B cell (primary cell): Measurements from ENCODE around the gene UPF1. TPM values are rescaled to one million over a fixed set of nuclear protein-coding genes. Genes with fewer than 3 reads are reported as not detected.

Source experiments
- ATAC-seq: fragments of 200-7000 bp; cut with Tn5 transposase; one replicate; pipeline ENCODE4 v1.10.0; 2021; ENCODE audit warnings: low read depth, mild to moderate bottlenecking, moderate number of reproducible peaks, moderate library complexity
- CTCF ChIA-PET: fragments of 350-600 bp; sonication (Branson Sonifier 250); formaldehyde crosslinking; loops from one replicate; lab custom pipeline; 2021; ENCODE audit warnings: antibody characterized with exemption, inconsistent platforms; lab: Charles Lee
- POLR2A ChIA-PET: fragments of 350-600 bp; sonication (Branson Sonifier 250); formaldehyde crosslinking; loops from one replicate; lab custom pipeline; 2021; ENCODE audit warnings: antibody characterized with exemption; lab: Charles Lee
- DNase-seq: peaks from one replicate; pipeline ENCODE4 v3.0.0; 2013
- H2AFZ ChIP-seq: 2 replicates; pipeline ENCODE4 v1.6.1; 2012; ENCODE audit warnings: mild to moderate bottlenecking, low read depth, low read length; ENCODE audit not compliant: insufficient read depth, poor library complexity, severe bottlenecking
- H3K27ac ChIP-seq, 2 donors: 1 replicate in 1 of 2; 2 replicates in 1 of 2; pipeline ENCODE4 v1.5.1; 2012 to 2013; ENCODE audit warnings: low read length in 2 of 2, mild to moderate bottlenecking in 2 of 2, moderate library complexity in 1 of 2
- H3K27me3 ChIP-seq, 4 experiments: fragments of 200-600 bp in 1 of 4; sonication (generic) in 1 of 4; replicated peaks in 1 of 4; 1 replicate in 2 of 4; 2 replicates in 2 of 4; pipeline versions ENCODE4 v1.6.1 to v1.7.0; 2013 to 2016; ENCODE audit warnings: low read length in 3 of 4, mild to moderate bottlenecking in 2 of 4, mixed read lengths in 1 of 4, moderate library complexity in 1 of 4; ENCODE audit not compliant: insufficient read depth in 4 of 4, control insufficient read depth in 3 of 4; ENCODE audit errors: control extremely low read depth in 1 of 4
- H3K36me3 ChIP-seq, 2 experiments: replicated peaks in 1 of 2; 1 replicate in 1 of 2; 2 replicates in 1 of 2; pipeline versions ENCODE4 v1.6.1 to v1.7.1; 2013; ENCODE audit warnings: low read length in 1 of 2; ENCODE audit not compliant: insufficient read depth in 2 of 2, control insufficient read depth in 1 of 2; ENCODE audit errors: control extremely low read depth in 1 of 2, extremely low read depth in 1 of 2
- H3K4me1 ChIP-seq, 2 donors: fragments of 200-600 bp in 1 of 2; sonication (generic) in 1 of 2; 1 replicate in 1 of 2; 2 replicates in 1 of 2; pipeline versions ENCODE4 v1.5.1 to v1.6.1; 2013 to 2017; ENCODE audit warnings: low read length in 2 of 2; ENCODE audit not compliant: control insufficient read depth in 2 of 2, insufficient read depth in 2 of 2
- H3K4me2 ChIP-seq: replicated peaks from 2 replicates; pipeline ENCODE3; 2012; ENCODE audit warnings: mild to moderate bottlenecking, low read depth, low read length; ENCODE audit not compliant: poor library complexity, severe bottlenecking
- H3K4me3 ChIP-seq, 5 experiments: fragments of 200-600 bp in 1 of 5; sonication (generic) in 1 of 5; 1 replicate in 3 of 5; 2 replicates in 2 of 5; pipeline versions ENCODE4 v1.5.1 to v1.7.0; 2011 to 2016; ENCODE audit warnings: low read length in 4 of 5, mild to moderate bottlenecking in 4 of 5, low read depth in 2 of 5, control low read depth in 1 of 5, moderate library complexity in 1 of 5; ENCODE audit not compliant: insufficient read depth in 1 of 5; ENCODE audit errors: control extremely low read depth in 1 of 5, extremely low read depth in 1 of 5
- H3K79me2 ChIP-seq: fragments of 200-600 bp; sonication (generic); one replicate; pipeline ENCODE4 v1.6.0; 2016; ENCODE audit warnings: low read length; ENCODE audit not compliant: control insufficient read depth, insufficient read depth
- H3K9ac ChIP-seq: fragments of 200-600 bp; sonication (generic); 2 replicates; pipeline ENCODE4 v1.6.1; 2017; ENCODE audit warnings: mild to moderate bottlenecking, low read length, moderate library complexity
- H3K9me3 ChIP-seq, 3 donors: one replicate each; pipeline versions ENCODE4 v1.6.1 to v1.7.1; 2013; ENCODE audit warnings: low read length in 2 of 3; ENCODE audit not compliant: control insufficient read depth in 2 of 3, insufficient read depth in 1 of 3; ENCODE audit errors: control extremely low read depth in 1 of 3
- H4K20me1 ChIP-seq: 2 replicates; pipeline ENCODE4 v1.6.0; 2012; ENCODE audit warnings: mild to moderate bottlenecking, low read length; ENCODE audit not compliant: insufficient read depth, control insufficient read depth, poor library complexity, severe bottlenecking
- H3K27ac Mint-ChIP-seq: one replicate; pipeline ENCODE4 v1.8.0; 2021; ENCODE audit warnings: mixed read lengths
- H3K27me3 Mint-ChIP-seq: one replicate; pipeline ENCODE4 v1.8.0; 2021; ENCODE audit warnings: mixed read lengths
- H3K4me1 Mint-ChIP-seq: one replicate; pipeline ENCODE4 v1.8.0; 2021; ENCODE audit warnings: mixed read lengths
- H3K4me3 Mint-ChIP-seq: one replicate; pipeline ENCODE4 v1.8.0; 2021; ENCODE audit warnings: mixed read lengths
- H3K9me3 Mint-ChIP-seq: one replicate; pipeline ENCODE4 v1.8.0; 2022; ENCODE audit warnings: mixed read lengths; ENCODE audit not compliant: insufficient read depth
- EZH2 ChIP-seq: IDR thresholded peaks from 2 replicates; pipeline ENCODE4 v1.6.1; 2012; ENCODE audit warnings: borderline replicate concordance, low read depth, mild to moderate bottlenecking, moderate library complexity, low read length; ENCODE audit not compliant: insufficient read depth, poor library complexity, severe bottlenecking
- WGBS: methylation state at CpG from one replicate; pipeline ENCODE4 v1.1.5; 2013; ENCODE audit warnings: missing lambda C conversion rate; ENCODE audit not compliant: insufficient coverage; 5-methylcytosine and 5-hydroxymethylcytosine counted together
- intact Hi-C: fragments of 100-400 bp; cut with micrococcal nuclease; formaldehyde crosslinking; loops from one replicate; pipeline ENCODE4 v1.10.0; 2022
- polyA plus RNA-seq: library from polyadenylated mRNA; depleted of rRNA; stranded (reverse); fragments of >200 nt; gene quantifications from 2 replicates; pipeline ENCODE4 v1.2.3, GENCODE V29; 2012
- total RNA-seq, 2 donors: library from RNA; stranded (reverse); fragments of 120-200 nt in 1 of 2; gene quantifications; 1 replicate in 1 of 2; 2 replicates in 1 of 2; pipeline versions ENCODE4 v1.2.3 to v1.2.4, GENCODE V29; 2013 to 2022
- TF ChIP-seq, protein P1 (sequence below): fragments of 200-600 bp; IDR thresholded peaks from one replicate; pipeline ENCODE4 v1.8.0; 2022; ENCODE audit warnings: antibody characterized with exemption, mild to moderate bottlenecking

UPF1 gene
- total and polyA plus RNA-seq, 2 donors (not counting 1 experiment from before 2014, with no cell fraction given) = 51.9 to 98.6 TPM

DNA sequence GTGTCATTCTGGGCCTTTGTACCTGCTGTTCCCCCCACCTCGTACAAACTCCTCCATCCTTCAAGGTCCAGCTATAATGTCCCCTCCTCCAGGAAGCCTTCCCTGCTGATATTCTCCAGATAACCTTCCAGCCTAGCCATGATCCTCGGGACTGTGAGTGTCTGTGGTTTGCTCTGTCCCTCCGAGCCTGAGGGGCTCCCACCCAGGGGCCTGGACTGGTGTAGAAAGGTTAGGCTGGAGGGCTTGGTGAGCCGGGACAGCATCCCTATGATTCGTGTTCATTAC lies 37.8 kb upstream of the UPF1 start:
- Histone ChIP-seq H3K4me2 (no peak overlapping the region), H3K4me1 (peaks cover 22 to 23% of the 10 kb centered on the region in 2 donors), H2AFZ (no peak overlapping the region), H3K4me3 (no peak overlapping the region), H3K27me3 (peaks cover 0 to 66% (median 17%) of the 10 kb centered on the region in 4 experiments), H4K20me1 (peaks cover 4% of the 10 kb centered on the region), H3K9ac (no peak overlapping the region), H3K9me3 (peaks cover 0 to 29% (median 0%) of the 10 kb centered on the region in 3 donors), H3K27ac (no peak overlapping the region), H3K36me3 (no peaks in the 10 kb centered on the region), H3K79me2 (no peaks in the 10 kb centered on the region)
- peaks cover 46% of the 10 kb centered on the region for H3K27me3 Mint-ChIP-seq
- H3K4me3 Mint-ChIP-seq = no peak overlapping the region
- no peaks in the 10 kb centered on the region for H3K9me3 Mint-ChIP-seq
- 67% methylated on average over 2 of the region's 5 CpGs for WGBS
- ATAC-seq = no peak
- intact Hi-C loops = no loop called here
- TF ChIP-seq, protein P1, sequence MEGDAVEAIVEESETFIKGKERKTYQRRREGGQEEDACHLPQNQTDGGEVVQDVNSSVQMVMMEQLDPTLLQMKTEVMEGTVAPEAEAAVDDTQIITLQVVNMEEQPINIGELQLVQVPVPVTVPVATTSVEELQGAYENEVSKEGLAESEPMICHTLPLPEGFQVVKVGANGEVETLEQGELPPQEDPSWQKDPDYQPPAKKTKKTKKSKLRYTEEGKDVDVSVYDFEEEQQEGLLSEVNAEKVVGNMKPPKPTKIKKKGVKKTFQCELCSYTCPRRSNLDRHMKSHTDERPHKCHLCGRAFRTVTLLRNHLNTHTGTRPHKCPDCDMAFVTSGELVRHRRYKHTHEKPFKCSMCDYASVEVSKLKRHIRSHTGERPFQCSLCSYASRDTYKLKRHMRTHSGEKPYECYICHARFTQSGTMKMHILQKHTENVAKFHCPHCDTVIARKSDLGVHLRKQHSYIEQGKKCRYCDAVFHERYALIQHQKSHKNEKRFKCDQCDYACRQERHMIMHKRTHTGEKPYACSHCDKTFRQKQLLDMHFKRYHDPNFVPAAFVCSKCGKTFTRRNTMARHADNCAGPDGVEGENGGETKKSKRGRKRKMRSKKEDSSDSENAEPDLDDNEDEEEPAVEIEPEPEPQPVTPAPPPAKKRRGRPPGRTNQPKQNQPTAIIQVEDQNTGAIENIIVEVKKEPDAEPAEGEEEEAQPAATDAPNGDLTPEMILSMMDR = no peak
- TF ChIP-seq EZH2 = no peak
- H3K27ac Mint-ChIP-seq = no peak overlapping the region
- no peak for DNase-seq
- ChIA-PET POLR2A (no interaction called here), CTCF (no interaction called here)
- H3K4me1 Mint-ChIP-seq = peaks cover 19% of the 10 kb centered on the region

DNA sequence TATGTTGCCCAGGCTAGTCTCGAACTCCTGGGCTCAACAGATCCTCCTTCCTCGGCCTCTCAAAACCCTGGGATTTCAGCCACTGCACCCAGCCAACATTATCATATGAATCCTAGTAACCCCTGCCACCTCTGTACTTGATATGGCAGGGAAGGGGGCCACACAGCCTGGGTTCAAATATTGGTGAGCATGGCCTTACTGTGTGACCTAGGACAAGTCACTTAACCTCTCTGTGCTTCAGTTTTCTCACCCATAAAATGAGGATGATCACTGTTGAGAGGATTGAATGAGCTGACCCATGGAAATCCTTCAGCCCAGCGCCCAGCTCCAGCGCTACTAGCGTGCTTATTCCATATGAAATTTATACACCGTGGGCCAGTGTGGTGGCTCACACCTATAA lies 37.1 kb upstream of the UPF1 start:
- peaks cover 12% of the 10 kb centered on the region for H3K4me1 Mint-ChIP-seq
- H3K27ac Mint-ChIP-seq = no peak overlapping the region
- Histone ChIP-seq H3K79me2 (no peaks in the 10 kb centered on the region), H3K4me3 (no peak overlapping the region), H3K4me2 (no peak overlapping the region), H3K9ac (no peak overlapping the region), H3K27me3 (peaks cover 0 to 62% (median 12%) of the 10 kb centered on the region in 4 experiments), H3K36me3 (no peaks in the 10 kb centered on the region), H3K9me3 (peaks cover 0 to 29% (median 0%) of the 10 kb centered on the region in 3 donors), H4K20me1 (no peaks in the 10 kb centered on the region), H2AFZ (no peak overlapping the region), H3K4me1 (peaks cover 14 to 15% of the 10 kb centered on the region in 2 donors), H3K27ac (no peak overlapping the region)
- H3K4me3 Mint-ChIP-seq = no peak overlapping the region
- 100% methylated on average over 4 of the region's 6 CpGs for WGBS
- intact Hi-C loops = no loop called here
- ChIA-PET POLR2A (no interaction called here), CTCF (no interaction called here)
- no peak for DNase-seq
- TF ChIP-seq, protein P1 = no peak
- TF ChIP-seq EZH2 = no peak
- H3K27me3 Mint-ChIP-seq = peaks cover 40% of the 10 kb centered on the region
- no peak for ATAC-seq
- no peaks in the 10 kb centered on the region for H3K9me3 Mint-ChIP-seq
